ENCODE data around the gene TTLL12.
A peak's percentile ranks its signal among the peaks of the same experiment; 100 is the strongest.
"Not testable (repeated sequence)": the region's sequence is repeated elsewhere in the genome, so short reads cannot be mapped to it uniquely, and the experiment has no call there.

TTLL12 gene

DNA sequence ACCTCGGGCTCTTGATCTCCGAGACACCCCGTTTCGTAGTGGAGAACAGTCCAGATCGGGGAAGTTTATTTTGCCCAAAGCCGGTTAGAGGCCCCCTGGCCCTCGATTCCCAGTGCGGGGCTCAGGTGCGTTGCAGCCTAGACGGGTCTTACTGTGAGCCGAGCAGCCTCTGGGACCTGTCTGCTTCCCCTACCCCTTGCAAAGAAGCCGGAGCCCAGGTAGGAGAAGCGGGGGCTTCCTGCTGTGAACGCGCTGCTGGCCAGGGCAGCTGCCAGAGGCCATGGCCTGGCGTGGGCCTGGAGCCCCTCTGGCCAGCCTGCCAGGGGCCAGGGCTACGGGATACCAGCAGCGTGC is 35.0 kb downstream of the TTLL12 start:
- DNase-seq (ENCODE audit: low spot score), result no peak
- in situ Hi-C loops (cut with MboI; ENCODE audit: low pct_unique_long_range_greater_than_20kb, low sequenced_read_pairs, unreplicated experiment), result no loop called here

DNA sequence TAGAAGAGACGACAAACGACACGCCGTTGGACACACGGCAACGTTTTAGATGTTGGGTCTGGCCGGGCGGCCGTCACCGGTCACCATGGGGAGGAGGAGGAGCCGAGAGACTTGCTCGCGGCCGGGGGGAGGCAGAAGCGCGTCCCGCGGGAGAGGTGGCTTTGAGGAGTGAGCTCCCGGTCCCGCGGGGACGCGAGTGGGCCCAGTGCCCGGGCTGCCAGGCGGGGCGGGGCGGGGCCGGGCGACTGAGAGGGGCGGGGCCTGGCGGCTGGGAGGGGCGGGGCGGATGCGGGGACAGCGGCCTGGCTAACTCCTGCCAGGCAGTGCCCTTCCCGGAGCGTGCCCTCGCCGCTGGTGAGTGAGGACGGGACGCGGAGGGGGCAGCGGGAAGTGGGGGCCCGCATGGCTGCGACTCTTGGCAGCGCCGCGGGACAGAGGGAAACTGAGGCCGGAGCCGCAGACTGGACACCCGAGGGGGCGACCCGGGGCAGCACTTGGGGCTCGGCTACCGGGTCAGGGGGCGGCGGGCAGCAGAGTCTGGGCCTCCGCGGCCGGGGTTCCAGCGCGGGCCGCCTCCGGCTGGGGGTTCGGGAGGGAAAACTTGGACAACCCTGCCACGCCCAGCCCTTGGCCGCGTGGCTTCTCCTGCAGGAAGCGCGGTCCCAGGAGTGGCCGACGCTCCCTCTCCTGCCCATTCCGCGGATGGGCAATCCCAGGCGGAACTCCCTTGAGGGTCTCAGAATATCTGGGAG is 35.5 kb downstream of the TTLL12 start, which contains the start of gene TSPO:
Gene TSPO (plus strand): TSS at position 309 of the 752 bp plus-strand sequence. CDS start 7,680 bp downstream, outside the sequence.
- TF ChIP-seq, protein P1, sequence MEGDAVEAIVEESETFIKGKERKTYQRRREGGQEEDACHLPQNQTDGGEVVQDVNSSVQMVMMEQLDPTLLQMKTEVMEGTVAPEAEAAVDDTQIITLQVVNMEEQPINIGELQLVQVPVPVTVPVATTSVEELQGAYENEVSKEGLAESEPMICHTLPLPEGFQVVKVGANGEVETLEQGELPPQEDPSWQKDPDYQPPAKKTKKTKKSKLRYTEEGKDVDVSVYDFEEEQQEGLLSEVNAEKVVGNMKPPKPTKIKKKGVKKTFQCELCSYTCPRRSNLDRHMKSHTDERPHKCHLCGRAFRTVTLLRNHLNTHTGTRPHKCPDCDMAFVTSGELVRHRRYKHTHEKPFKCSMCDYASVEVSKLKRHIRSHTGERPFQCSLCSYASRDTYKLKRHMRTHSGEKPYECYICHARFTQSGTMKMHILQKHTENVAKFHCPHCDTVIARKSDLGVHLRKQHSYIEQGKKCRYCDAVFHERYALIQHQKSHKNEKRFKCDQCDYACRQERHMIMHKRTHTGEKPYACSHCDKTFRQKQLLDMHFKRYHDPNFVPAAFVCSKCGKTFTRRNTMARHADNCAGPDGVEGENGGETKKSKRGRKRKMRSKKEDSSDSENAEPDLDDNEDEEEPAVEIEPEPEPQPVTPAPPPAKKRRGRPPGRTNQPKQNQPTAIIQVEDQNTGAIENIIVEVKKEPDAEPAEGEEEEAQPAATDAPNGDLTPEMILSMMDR (IDR thresholded peaks at IDR 0.05; ENCODE audit: extremely low read depth, insufficient read depth, missing control alignments), result no peak
- in situ Hi-C loops (cut with MboI; ENCODE audit: low pct_unique_long_range_greater_than_20kb, low sequenced_read_pairs, unreplicated experiment), result no loop called here
- peak; percentile 78 for DNase-seq (ENCODE audit: low spot score)

More for the DNA sequence above, 35.0 kb downstream of the TTLL12 start:
- TF ChIP-seq, protein P1 (IDR thresholded peaks at IDR 0.05; ENCODE audit: extremely low read depth, insufficient read depth, missing control alignments), result no peak

DNA sequence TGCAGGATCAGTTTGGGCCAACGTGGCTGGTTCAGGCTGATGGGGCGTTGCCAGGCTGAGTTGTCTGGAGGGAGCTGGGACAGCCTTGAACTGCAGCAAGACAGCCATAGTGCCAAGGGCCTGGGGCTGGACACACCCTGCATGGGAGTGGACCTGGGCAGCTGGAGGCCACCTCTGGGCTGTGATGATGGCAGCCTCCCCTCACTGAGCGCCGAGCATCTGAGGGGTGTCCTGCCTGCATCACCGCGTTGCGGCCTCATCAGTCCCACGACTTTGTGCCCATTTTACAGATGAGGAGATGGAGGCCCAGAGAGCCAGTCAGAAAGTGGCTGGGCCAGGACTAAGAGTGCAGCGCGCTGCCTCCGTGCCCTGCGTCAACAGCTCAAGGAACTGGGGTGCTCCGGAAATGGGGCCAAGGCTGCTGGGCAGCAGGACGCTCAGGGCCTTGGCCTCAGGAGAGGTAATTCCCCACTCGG is 36.2 kb downstream of the TTLL12 start:
- TF ChIP-seq, protein P1 (IDR thresholded peaks at IDR 0.05; ENCODE audit: extremely low read depth, insufficient read depth, missing control alignments), result no peak
- no peak for DNase-seq (ENCODE audit: low spot score)

DNA sequence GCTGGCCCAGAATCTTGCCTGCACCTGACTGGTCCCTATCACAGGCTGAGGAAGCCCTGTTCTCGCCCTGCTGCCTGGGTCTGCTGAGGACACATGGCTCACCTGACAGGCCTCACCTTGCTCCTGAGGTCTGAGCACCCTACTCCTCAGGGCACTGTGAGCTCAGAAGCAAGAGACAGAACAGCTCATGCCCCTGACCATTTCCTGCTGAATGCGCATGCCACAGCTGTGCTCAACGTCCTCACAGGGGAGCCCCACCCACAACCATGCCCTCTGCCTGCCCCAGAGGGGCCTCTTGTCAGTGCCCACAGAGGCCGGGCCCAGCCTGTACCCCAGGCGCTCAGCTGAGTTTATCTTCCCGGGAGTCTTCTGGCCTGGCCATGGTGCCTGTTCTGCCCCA is 38.4 kb downstream of the TTLL12 start:
- DNase-seq (ENCODE audit: low spot score), result no peak
- in situ Hi-C loops (cut with MboI; ENCODE audit: low pct_unique_long_range_greater_than_20kb, low sequenced_read_pairs, unreplicated experiment), result no loop called here
- TF ChIP-seq, protein P1 (IDR thresholded peaks at IDR 0.05; ENCODE audit: extremely low read depth, insufficient read depth, missing control alignments), result no peak

More for the DNA sequence above, 36.2 kb downstream of the TTLL12 start:
- in situ Hi-C loops (cut with MboI; ENCODE audit: low pct_unique_long_range_greater_than_20kb, low sequenced_read_pairs, unreplicated experiment), result no loop called here

DNA sequence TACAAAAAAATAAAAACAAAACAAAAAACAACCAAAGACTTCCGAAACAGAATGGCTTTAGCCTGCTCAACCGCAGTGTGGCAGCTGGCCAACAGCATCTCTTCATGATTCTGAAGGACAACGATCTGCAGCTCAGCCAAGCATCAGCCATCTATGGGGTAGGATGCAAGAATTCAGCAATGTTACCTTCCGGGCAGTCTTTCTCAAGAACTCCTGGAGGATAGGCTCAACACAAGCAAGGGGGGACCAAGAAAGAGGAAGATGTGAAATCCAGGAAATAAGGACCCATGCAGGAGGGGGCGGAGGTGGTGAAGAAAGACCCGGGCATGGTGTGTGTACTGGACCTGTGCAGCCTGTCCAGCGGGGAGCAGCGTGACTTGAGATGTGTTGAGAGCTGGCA is 39.1 kb downstream of the TTLL12 start:
- DNase-seq (ENCODE audit: low spot score), result no peak
- in situ Hi-C loops (cut with MboI; ENCODE audit: low pct_unique_long_range_greater_than_20kb, low sequenced_read_pairs, unreplicated experiment), result no loop called here
- TF ChIP-seq, protein P1 (IDR thresholded peaks at IDR 0.05; ENCODE audit: extremely low read depth, insufficient read depth, missing control alignments), result no peak

DNA sequence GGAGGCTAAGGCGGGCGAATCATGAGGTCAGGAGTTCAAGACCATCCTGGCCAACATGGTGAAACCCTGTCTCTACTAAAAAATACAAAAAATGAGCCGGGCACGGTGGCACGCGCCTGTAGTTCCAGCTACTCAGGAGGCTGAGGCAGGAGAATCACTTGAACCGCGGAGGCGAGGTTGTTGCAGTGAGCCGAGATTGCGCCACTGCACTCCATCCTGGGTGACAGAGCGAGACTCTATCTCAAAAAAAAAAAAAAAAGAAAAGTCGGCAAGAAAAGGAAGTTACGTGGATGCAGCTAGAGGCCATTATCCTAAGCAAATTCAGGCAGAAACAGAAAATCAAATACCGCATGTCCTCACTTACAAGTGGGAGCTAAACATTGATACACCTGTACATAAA is 40.6 kb downstream of the TTLL12 start:
- in situ Hi-C loops (cut with MboI; ENCODE audit: low pct_unique_long_range_greater_than_20kb, low sequenced_read_pairs, unreplicated experiment); DNase-seq (ENCODE audit: low spot score): not testable (repeated sequence)

DNA sequence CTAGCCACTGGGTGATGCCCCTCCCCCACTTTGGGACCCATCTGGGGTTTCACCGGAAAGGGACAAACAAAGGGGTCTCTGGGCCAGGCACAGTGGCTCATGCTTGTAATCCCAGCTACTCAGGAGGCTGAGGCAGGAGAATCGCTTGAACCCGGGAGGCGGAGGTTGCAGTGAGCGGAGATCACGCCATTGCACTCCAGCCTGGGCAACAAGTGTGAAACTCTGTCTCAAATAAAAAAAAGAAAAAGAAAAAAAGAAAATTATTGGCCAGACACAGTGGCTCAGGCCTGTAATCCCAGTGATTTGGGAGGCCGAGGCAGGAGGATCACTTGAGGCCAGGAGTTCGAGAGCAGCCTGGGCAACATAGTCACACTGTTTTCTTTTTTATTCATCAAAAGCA is 41.6 kb downstream of the TTLL12 start:
- DNase-seq (ENCODE audit: low spot score); in situ Hi-C loops (cut with MboI; ENCODE audit: low pct_unique_long_range_greater_than_20kb, low sequenced_read_pairs, unreplicated experiment): not testable (repeated sequence)

Data from GM13977 (cell line).